Stimulated activated CD4-positive, alpha-beta T cell treated with anti-CD3 and anti-CD28 coated beads, Interleukin-2, amount 100 ng/mL, for 24 hours (primary cell): ENCODE results near the gene RHOBTB3.
A peak's percentile ranks its signal among the peaks of the same experiment; 100 is the strongest.
"Not testable (repeated sequence)": the region's sequence is repeated elsewhere in the genome, so short reads cannot be mapped to it uniquely, and the experiment has no call there.

Source experiments
- DNase-seq, 2 donors: peaks; one replicate each; pipeline ENCODE4 v3.0.0-alpha.2; 2020

The RHOBTB3 gene

DNA sequence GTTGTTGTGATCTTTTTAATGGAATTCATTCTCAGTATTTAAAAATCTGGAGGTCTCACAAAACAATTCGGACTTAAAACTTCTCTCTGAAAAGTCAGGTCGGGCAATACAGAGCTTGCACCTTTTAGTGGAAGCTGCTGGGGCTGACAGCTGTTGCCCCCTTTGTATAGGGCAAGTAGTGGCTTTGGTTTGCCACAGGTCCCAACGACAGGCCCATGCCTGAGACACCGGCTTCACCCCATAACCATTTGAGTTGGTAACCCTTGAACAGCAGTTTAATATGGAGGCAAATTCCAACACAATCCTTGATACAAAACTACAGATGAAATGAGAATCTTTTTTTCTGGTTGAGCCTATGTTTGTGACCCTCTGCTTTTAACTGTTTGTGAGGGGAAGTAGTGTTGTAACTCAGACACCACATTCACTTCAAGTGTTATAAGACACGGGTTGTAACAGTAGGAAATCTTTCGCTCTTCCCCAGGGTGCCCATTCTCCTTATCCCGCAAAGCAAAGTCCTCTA is 92.1 kb downstream of the RHOBTB3 start:
- no peak for DNase-seq

DNA sequence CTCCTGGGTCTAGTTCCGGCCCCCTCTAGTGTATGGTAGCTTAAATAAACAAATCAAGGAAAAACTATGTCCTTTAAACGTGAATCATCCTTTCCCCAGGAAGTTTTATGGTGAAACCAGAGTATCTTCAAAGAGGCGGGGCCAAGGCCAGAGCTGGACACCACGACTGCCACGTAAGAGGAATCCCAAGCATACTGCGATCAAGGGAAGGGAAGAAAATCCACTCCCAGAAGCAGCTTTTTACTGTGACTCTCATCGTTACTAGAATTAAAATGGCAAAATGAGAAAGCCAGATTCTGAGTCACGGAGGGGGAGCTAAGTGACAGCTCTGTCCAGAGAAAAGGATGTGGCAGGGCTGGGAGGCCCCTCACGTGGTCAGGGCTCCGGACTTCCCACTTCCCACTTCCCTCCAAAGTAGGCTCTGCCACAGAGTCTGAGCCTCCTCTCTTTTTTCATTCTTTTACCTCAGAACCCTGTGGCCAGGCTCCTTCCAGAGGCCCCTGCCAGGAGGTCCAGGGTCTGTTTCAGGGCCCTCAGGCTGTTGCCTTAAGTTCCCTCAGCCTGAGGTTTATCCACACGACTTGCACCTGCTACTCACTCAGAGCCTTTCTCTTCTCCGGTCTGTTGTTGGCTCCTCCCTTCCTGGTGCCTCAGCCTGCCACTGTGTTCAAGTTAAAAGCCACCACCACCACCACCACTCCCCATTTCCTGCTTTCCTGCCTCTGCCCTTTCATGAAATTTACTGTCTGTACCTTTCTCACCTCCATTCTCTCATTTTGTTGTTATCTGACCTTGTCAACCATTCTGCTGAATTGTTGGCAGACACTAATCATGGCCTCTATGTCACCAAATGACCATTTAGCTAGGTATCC is 92.8 kb downstream of the RHOBTB3 start:
- DNase-seq, result peak; percentile 49 to 51

DNA sequence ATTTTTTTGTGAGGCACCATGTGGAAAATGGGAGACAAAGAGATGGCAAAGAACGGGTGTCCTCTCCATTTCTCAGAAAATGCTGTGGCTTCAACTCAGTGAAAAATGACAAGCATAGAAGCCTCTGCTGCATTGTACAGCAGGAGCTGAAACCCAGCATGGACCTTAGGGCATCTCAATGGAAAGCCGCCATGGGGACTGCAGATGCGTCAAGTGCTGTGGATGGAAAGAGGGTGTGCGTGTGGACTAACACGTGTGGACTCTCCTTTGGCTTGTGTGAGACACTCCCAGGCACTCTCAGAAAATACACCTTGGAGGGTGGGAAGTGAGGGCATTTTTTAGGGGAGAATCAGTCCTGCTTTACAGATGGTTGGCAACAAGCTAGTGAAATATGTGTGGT is 93.6 kb downstream of the RHOBTB3 start:
- no peak for DNase-seq

DNA sequence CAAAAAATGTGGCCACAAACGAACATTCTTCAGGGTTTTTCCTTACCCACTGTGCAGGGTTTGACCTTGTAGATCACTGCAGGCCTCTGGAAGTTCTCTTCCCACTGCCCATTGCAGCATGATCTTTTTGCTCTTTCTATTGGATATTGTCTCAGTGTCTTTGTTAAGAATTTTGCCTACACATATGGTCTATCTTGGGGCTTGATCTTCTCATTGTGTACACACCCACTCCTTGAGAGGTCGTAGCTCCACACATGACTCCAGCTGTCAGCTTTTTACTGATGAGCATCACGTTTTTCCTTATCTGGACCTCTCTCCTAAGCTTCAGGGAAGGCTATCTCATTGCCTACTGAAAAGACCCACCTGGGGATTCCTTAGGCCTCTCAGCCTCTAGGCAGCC is 94.4 kb downstream of the RHOBTB3 start:
- no peak for DNase-seq

DNA sequence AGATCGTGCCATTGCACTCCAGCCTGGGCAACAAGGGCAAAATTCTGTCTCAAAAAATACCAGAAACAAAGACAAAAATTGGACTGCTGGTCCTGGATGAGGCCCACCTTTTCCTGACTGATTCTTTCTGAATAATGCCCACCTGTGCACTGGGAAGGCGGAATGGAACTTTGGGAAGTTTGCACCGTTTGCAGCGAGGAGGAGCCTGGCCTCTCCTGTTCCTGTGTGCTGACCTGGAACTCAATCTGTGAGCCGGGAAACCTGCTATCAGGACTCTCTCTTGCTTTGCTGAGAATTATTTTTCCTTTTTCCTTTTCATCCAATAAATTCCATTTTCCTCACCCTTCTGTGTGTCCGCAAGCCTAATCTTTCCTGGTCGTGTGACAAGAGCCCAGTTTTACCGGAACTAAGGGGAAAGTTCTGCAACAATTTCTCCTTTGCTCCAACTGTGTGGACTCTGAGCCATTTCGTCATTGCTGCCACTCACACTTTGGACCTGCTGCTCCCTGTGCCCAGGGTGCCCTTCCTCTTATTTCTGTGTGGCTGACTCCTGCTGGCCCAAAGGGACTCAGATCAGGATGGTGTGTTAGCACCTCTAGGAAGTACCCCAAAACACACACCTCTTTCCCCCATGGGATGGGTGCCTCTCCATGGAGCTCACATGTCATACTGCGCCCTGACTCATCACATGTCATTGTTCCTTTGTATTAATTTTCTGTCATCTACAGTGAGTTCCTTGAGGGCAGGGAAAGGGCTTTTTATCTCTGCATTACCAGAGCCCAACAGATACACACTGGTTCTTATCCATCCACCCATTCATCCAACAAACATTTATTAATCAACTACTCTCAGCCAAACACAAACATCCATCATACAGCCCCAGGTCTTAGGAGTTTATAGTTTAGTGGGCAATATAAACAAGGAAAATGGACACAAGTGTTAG is 96.1 kb downstream of the RHOBTB3 start:
- DNase-seq, result no peak

DNA sequence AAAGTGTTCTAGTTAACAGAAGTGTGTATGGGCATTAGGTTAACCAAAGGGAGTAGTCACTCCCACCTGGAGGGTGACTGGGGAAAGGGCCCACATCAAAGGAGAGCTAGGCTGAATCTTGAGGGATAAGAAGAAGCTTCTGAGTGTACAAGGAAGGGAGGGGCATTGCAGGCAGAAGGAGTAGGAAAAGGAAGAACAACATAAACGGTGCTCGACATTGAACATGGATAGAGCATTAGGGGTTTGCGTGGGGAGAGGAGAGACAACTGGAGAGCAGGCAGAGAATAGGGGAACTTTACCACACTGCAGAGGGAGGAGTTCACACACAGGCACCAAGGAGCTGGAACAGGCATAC is 96.7 kb downstream of the RHOBTB3 start:
- no peak for DNase-seq

DNA sequence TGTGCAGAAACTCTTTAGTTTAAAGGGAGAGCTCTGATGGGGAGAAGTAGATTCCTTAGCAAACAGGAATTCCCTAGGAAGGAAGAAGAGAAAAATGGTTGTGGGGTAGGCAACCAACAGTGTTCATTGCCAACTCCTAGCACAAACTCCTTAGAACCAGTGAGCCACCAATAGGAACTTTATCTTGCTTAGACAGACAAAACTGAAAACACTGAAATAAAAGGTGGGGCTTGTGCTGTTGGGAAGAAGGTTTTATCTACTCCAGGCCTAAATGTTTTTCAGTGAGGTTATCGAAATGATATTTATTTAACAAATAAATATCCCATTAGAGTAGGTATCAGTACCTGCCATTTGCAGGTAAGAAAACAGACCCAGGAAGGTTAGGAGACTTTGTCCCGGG is 99.1 kb downstream of the RHOBTB3 start:
- no peak for DNase-seq

DNA sequence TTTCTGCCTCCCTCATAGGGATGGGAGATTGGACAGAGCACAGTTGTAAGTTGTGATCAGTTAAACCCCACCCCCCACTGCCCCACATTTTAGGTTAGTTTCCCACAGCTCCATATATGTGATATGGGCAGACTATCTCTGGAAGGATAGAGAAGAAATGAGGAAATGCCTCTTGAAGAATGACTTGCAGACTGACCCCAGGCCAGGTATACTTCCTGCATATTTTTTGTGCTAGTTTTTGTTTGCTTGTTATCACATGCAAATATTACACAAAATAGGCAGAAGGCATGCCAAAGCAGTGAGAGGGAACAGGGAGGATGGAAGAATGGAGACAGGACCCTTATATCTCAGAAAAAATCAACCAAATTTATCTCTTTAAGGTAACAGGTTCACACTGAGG is 101.5 kb downstream of the RHOBTB3 start:
- DNase-seq, result no peak

DNA sequence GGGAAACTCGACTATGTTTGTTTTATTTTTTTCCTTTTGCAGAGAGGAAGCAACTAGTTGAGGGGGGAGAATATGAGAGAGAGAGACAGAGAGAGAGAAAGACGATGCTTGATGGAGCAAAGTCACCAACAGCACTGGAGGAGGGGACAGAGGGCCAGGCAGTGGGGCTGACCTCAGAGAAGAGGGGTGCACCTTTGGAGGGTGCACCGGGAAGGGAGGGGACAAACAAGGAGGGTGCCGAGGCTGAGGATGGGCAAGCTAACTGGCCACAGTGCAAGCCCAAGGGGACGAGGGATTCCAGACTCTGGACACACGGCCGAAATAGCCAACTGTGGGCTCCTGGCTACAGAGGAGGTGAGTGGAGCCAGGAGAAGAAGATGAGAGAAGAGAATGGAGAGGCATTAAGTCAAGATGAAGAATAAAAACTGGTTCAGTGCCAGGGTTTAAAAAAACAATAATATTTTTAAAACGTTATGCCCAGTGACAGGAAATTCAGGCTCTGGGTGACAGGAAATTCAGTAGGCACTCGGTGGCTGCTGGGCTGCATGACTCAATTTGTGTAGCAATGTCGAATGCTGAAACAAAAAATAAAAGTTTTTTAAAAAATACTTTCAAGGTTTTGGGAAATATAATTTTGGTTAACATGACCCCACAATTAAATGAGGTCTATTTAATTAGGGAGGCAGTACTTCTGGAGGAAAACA is 104.7 kb downstream of the RHOBTB3 start:
- DNase-seq, result peak in 1 of 2 donors; percentile 28

DNA sequence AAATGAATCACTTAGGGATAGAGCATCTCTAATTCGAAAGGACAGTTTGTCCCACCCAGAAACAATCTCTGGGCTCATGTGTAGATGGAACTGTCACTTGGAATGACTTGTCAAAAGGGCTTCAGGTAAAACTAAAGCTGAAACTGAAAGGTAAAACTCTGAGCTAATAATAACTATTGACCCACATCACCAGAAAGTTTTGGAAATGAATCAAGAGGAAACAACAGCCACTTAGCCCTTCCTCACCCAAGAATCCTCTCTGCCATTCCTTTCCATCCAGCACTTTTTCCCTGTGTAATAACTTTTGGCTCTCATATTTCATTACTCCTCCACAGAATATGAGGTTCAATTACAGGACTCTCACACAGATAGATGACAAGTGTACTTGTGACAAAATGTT is 105.4 kb downstream of the RHOBTB3 start:
- no peak for DNase-seq

DNA sequence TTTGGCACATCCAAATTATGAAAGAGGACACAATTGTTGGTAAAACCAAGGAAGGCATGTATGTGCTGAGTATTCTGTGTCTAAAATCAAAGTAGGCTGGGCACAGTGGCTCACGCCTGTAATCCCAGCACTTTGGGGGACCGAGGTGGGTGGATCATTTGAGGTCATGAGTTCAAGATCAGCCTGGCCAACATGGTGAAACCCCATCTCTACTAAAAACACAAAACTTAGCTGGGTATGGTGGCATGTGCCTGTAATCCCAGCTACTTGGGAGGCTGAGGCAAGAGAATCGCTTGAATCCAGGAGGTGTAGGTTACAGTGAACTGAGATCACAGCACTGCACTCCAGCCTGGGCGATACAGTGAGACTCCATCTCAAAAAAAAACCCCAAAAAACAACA is 105.8 kb downstream of the RHOBTB3 start:
- DNase-seq, result not testable (repeated sequence)

DNA sequence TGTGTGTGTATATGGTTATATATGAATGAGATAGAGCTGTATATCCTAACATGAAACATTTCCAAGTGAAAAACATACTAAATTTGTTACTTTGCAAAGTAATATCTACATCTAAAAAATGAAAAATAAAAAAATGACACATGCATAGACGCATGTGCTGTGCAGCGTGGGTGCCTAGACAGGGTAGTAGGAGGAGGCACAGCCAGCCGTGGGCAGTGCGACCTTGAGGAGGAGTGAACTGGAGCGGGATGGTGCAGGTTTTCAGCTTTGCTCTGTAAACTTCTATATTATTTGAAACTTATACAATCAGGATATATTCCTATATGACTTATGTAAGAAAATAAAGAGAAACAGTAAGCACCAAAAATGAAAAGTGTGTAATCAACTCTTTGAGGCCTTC is 106.4 kb downstream of the RHOBTB3 start:
- no peak for DNase-seq

DNA sequence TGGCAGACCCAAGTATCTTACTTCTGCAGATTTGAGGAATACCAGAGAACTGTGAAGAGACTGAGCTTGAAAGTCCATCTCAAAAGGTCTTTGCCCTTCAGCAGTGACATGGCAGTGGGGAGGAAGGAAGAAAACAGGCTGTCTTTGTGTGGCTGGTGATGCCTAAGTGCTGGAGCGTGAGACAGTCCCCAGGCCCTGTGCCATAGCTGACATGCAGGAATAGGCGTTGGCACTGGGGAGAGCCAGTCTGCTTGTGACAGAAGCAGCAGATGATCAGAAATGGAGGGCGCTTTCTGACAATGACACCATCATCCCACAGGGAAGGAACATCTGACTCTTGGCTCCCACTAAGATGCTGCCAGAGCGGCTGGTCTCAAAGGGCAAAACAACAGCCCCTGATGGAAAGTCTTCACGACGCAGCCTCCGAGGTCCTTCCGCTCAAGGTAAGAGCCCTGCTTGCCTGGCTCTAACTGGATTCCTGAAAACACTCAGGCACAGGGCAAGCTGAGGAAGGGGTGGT is 106.9 kb downstream of the RHOBTB3 start:
- no peak for DNase-seq

DNA sequence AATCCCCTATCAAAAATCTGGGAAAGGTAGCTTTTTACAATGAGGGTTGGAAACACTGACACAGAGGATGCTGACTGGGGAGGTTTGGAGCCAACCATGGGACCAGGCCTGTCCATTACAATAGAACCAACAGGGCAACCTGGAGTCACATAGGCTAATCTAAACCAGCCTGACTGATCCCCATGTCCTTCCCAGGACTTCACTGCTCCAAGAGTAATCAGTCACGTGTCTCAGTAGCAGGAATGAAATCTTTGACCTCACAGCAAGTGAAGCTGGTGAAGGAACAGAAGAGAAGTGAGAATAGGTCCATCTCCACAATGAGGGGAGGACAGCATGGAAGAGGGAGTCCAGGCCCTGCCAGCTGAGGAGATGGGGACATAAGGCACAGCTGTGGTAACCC is 107.4 kb downstream of the RHOBTB3 start:
- no peak for DNase-seq

DNA sequence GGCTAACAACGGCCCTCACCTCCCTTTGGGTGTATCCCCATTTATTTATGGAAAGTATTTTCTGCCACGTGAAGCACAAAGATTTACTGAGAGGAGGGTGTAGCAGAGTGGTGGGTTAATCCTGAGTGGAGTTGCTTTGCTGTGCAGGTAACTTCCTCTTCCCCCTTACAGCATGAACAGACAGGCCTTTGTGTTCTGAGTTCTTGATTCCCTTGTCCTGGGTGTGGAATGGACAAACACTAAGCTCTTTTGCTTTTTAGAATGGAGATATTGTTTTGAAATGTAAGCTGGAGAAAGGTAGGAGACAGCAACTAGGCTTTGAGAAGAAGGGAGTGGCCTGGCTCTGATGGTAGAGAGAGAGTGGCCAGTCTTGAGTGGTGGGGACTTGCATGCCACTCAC is 108.5 kb downstream of the RHOBTB3 start:
- DNase-seq, result no peak

DNA sequence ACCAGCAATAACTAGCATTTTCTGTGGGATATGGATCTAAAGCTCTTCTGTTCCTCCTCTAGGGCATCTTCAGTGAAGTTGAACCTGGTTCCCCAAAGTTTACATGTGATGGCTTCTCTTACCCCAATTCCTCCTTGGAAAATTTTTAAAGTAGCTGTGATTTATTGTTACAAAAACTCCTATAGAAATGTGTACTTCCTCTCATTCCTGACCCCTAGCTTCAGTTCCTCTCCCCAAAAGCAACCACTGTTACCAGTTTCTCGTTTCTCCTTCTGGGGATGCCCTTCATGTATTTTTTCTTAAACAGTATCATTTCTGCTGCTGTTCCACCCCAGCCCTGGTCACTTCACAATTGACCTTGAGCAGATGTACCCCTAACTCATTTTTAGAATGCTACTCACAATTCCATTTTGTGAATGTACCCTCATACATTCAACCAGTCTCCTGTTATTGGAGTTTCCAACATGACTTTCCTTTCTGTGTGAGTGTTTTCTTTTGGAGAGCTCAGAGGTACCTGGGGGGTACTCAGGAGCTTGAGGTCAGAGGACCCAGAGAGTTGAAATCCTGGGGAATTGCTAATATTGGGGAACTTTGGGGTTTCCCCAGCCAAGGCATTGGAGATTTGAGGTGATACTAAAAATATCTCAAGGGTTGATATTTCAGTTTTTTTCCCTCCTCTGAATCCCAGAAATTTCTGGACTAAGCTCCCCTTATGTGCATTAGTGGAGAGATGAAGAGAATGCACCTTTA is 110.0 kb downstream of the RHOBTB3 start:
- DNase-seq, result no peak

DNA sequence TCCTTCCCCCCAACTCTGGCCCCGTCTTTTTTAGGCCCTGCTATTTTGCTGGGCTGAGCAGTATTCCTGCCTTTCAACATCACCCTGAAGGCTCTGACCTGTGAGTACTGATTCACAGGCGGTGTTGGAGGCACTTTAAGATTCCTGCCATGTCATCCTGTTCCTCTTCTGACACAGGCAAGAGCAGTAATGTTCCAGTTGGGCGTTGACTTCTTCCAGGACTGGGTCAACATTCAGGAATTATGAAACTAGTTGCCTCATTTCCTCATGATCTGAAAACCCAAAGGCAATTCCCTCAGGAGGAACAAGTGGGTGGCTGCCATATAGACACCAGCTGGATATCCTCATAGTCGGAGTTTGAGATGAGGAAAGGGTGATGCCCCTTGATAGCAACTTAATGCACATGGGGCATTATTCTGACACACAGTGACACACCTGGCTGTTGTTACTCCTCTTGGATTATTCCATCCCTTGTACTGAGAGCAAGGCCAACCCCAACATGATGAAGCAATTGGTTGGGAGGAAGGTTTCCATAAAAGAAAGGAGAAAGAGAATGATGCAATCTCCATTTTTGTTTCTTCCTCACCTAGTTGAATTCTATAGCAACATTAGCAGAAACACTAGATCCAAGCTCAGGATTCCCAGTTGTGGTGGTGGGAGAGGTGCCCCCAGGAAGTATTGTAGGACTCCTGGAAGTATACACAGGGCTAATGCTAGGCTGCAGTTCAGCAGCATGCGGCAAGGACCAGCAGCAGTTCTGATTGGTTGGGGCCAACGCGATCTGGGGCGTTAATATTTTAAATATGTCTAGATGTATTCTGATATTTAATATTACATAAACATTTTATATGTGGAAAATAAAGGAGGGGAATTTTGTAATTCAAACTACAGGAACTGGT is 111.0 kb downstream of the RHOBTB3 start:
- DNase-seq, result no peak

DNA sequence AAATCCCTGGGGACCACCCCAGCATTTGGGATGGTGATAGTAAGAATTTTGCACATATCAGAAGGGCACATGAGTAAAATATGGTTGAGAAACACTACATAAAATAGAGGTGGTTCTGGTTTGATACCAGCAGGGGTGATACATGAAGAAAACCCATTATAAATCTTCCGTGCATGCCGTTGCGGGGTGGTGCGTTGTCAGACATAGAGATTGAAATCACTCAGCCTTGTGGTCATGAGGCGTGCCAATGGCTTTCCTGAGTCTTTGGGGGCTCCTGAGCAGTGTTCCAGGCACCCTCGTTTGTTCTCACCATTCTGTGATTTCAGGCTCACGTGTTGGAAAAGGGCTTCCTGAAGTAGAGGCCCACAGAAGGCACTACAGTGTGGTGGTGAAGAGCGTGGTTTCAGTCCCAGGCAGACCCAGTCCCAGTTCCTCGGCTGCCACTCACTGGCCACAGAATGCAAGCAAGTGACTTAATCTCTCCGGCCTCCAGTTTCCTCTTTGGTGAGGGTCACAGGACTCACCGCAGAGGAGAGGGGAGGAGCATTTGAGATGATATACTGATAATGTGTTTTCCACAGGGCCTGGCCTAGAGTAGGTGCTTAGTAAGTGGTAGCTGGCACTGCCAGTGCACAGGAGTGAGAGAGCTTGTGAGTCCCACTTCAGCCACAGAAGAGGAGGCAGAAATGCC is 111.9 kb downstream of the RHOBTB3 start:
- peak; percentile 58 to 64 for DNase-seq

DNA sequence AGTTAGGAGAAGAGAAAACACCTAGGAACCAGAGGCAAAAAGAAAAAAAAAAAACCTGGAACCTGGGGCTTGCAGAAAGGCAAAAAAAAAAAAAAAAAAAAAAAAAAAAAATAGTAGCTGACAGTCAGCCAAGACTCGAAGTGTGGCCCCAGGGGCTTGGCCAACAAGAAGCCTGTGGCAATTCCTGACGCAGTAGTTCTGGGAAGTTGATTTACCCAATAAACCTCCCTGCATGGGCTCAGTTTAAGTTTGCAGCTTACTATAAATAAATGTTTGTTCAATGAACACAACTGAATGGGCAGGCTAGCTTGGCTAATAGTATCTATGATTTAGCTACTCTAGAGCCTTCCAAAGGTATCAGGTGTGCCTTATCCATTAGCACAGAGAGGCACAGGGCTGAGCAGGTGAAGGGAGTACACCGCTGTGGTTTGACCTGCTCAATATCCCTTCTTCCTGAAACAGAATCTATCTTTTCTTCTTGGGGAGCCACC is 112.6 kb downstream of the RHOBTB3 start:
- DNase-seq, result no peak

DNA sequence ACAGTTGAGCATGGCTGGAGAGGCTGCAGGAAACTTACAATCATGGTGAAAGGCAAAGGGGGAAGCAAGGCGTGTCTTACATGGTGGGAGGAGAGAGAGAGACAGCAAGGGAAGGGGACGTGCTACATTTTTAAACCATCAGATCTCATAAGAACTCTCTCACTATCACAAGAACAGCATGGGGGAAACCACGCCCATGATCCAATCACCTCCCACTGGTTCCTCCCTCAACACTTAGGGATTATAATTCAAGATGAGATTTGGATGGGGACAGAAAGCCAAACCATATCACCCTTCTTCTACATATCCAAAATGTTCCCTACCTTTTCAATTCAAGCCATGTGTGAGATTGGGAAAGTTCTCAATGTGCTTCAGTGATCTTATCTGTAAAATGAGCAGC is 114.3 kb downstream of the RHOBTB3 start:
- DNase-seq, result no peak
